ENCODE measurements around the gene TH.

The TH gene

GRCh38 chr11:2209370-2209801 lies 37.8 kb upstream of the TH start:
- in situ Hi-C loops (cut with MboI; ENCODE audit: low sequenced_read_pairs): no loop called here

GRCh38 chr11:2208691-2209369 lies 37.2 kb upstream of the TH start:
- in situ Hi-C loops (cut with MboI; ENCODE audit: low sequenced_read_pairs): no loop called here

GRCh38 chr11:2207773-2208621 lies 36.4 kb upstream of the TH start:
- in situ Hi-C loops (cut with MboI; ENCODE audit: low sequenced_read_pairs): no loop called here

GRCh38 chr11:2207212-2207611 lies 35.6 kb upstream of the TH start:
- in situ Hi-C loops (cut with MboI; ENCODE audit: low sequenced_read_pairs): no loop called here

GRCh38 chr11:2205981-2206690 lies 34.5 kb upstream of the TH start:
- in situ Hi-C loops (cut with MboI; ENCODE audit: low sequenced_read_pairs): no loop called here

- in situ Hi-C loops (cut with MboI; ENCODE audit: low sequenced_read_pairs): no loop called here
Observed at GRCh38 chr11:2205214-2205720, 33.7 kb upstream of the TH start.

GRCh38 chr11:2204361-2205213 lies 33.0 kb upstream of the TH start:
- in situ Hi-C loops (cut with MboI; ENCODE audit: low sequenced_read_pairs): no loop called here

GRCh38 chr11:2203440-2204259 lies 32.0 kb upstream of the TH start:
- in situ Hi-C loops (cut with MboI; ENCODE audit: low sequenced_read_pairs): no loop called here

GRCh38 chr11:2202900-2203439 lies 31.4 kb upstream of the TH start:
- in situ Hi-C loops (cut with MboI; ENCODE audit: low sequenced_read_pairs): no loop called here

GRCh38 chr11:2202071-2202899 lies 30.7 kb upstream of the TH start:
- in situ Hi-C loops (cut with MboI; ENCODE audit: low sequenced_read_pairs): no loop called here

- in situ Hi-C loops (cut with MboI; ENCODE audit: low sequenced_read_pairs): no loop called here
Observed at GRCh38 chr11:2201542-2201941, 29.9 kb upstream of the TH start.

- in situ Hi-C loops (cut with MboI; ENCODE audit: low sequenced_read_pairs): no loop called here
Observed at GRCh38 chr11:2200957-2201519, 29.4 kb upstream of the TH start.

- in situ Hi-C loops (cut with MboI; ENCODE audit: low sequenced_read_pairs): no loop called here
Observed at GRCh38 chr11:2200536-2200935, 28.9 kb upstream of the TH start.

- in situ Hi-C loops (cut with MboI; ENCODE audit: low sequenced_read_pairs): loop anchor here (25.0 kb wide), 2 partner anchors 313 to 688 kb away; partner anchors contain the start of gene CDKN1C
Observed at GRCh38 chr11:2199466-2200341, 28.1 kb upstream of the TH start.

GRCh38 chr11:2198621-2199365 lies 27.2 kb upstream of the TH start:
- in situ Hi-C loops (cut with MboI; ENCODE audit: low sequenced_read_pairs): loop anchor here (25.0 kb wide), 2 partner anchors 314 to 689 kb away; partner anchors contain the start of gene CDKN1C

Measured in HL-60/S4 (cell line).